HG02571 (cell line): ENCODE results near the gene ADAMTSL4.
"Not testable (repeated sequence)": the region's sequence is repeated elsewhere in the genome, so short reads cannot be mapped to it uniquely, and the experiment has no call there.

Experiments used
- ATAC-seq: cut with Tn5 transposase; IDR thresholded peaks from one replicate; pipeline ENCODE4 v1.9.1; 2021; ENCODE audit warnings: mild to moderate bottlenecking, moderate library complexity; ENCODE audit not compliant: unreplicated experiment

ADAMTSL4 gene

GRCh38 chr1:150581437-150581836, 32.2 kb downstream of the ADAMTSL4 start:
- ATAC-seq: not testable (repeated sequence)

GRCh38 chr1:150581962-150582361, 32.8 kb downstream of the ADAMTSL4 start:
- ATAC-seq: not testable (repeated sequence)

GRCh38 chr1:150582371-150582770, 33.2 kb downstream of the ADAMTSL4 start:
- no peak for ATAC-seq

- ATAC-seq: no peak
These were observed 47.1 kb downstream of the ADAMTSL4 start for GRCh38 chr1:150596095-150596892.

- ATAC-seq: no peak
These were observed 47.8 kb downstream of the ADAMTSL4 start for GRCh38 chr1:150596976-150597375.

- not testable (repeated sequence) for ATAC-seq
These were observed 49.1 kb downstream of the ADAMTSL4 start for GRCh38 chr1:150598346-150598745.

GRCh38 chr1:150601540-150601939, 52.3 kb downstream of the ADAMTSL4 start:
- no peak for ATAC-seq

GRCh38 chr1:150602372-150602771, 53.2 kb downstream of the ADAMTSL4 start:
- ATAC-seq: not testable (repeated sequence)

GRCh38 chr1:150603711-150604110, 54.5 kb downstream of the ADAMTSL4 start:
- no peak for ATAC-seq

- no peak for ATAC-seq
These were observed 55.0 kb downstream of the ADAMTSL4 start for GRCh38 chr1:150604226-150604588.

GRCh38 chr1:150605451-150605731, 56.2 kb downstream of the ADAMTSL4 start:
- ATAC-seq: not testable (repeated sequence)

- ATAC-seq: no peak
These were observed 57.4 kb downstream of the ADAMTSL4 start for GRCh38 chr1:150606463-150607142.

- no peak for ATAC-seq
These were observed 60.5 kb downstream of the ADAMTSL4 start for GRCh38 chr1:150609732-150610131.
